ENCODE data around the gene KCNK3.

DNA sequence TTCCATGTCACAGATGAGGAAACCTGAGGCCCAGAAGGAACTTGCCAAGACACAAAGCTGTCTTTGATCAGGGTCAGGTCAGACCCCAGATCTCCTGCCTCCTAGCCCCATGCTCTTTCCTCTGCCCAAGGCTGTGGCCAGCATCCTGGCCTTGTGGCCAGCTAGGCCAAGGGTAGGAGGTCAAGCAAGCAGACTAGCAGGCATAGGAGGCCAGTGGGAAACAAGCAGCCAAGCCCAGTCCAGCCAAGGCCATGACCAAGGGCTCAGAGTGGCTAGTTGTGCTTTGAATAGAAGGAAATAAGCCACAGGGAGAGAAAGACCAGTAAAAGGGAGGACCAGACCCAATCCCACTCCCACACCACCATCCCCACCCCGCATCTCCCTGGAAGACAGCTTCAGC lies 30.4 kb downstream of the KCNK3 start:
- TF ChIP-seq EZH2 (IDR thresholded peaks at IDR 0.05; ENCODE audit: insufficient read depth, poor library complexity, severe bottlenecking) (no peak), EZH2phosphoT487 (IDR thresholded peaks at IDR 0.05; ENCODE audit: insufficient read depth, low read depth) (no peak)
